ENCODE measurements around the gene BHLHE41. TPM values are rescaled to one million over a fixed set of nuclear protein-coding genes. Genes with fewer than 3 reads are reported as not detected.

BHLHE41 gene
- total RNA-seq, 1 experiment from 2014 or later: 7.6 TPM

GRCh38 chr12:26113853-26114719 is 10.8 kb downstream of the BHLHE41 start (continued):
- TF ChIP-seq PREB (CRISPR knock-in tag; IDR thresholded peaks at IDR 0.05; ENCODE audit: borderline replicate concordance): 0 out of 2 replicates have a peak, but pooled peaks have one; percentile 30
- peak; percentile 53; the same call in 1 of the 2 replicates for TF ChIP-seq CREM (CRISPR knock-in tag; IDR thresholded peaks at IDR 0.05)
- TF ChIP-seq TCF7 (CRISPR knock-in tag; IDR thresholded peaks at IDR 0.05; ENCODE audit: low read depth): no peak
- TF ChIP-seq ZBTB43 (CRISPR knock-in tag; IDR thresholded peaks at IDR 0.05): peak; percentile 38; the same call in 1 of the 2 replicates
- TF ChIP-seq, protein P1, sequence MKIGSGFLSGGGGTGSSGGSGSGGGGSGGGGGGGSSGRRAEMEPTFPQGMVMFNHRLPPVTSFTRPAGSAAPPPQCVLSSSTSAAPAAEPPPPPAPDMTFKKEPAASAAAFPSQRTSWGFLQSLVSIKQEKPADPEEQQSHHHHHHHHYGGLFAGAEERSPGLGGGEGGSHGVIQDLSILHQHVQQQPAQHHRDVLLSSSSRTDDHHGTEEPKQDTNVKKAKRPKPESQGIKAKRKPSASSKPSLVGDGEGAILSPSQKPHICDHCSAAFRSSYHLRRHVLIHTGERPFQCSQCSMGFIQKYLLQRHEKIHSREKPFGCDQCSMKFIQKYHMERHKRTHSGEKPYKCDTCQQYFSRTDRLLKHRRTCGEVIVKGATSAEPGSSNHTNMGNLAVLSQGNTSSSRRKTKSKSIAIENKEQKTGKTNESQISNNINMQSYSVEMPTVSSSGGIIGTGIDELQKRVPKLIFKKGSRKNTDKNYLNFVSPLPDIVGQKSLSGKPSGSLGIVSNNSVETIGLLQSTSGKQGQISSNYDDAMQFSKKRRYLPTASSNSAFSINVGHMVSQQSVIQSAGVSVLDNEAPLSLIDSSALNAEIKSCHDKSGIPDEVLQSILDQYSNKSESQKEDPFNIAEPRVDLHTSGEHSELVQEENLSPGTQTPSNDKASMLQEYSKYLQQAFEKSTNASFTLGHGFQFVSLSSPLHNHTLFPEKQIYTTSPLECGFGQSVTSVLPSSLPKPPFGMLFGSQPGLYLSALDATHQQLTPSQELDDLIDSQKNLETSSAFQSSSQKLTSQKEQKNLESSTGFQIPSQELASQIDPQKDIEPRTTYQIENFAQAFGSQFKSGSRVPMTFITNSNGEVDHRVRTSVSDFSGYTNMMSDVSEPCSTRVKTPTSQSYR (CRISPR knock-in tag; IDR thresholded peaks at IDR 0.05): peak; percentile 87; the same call in 1 of the 2 replicates
- peak; percentile 84 for TF ChIP-seq FOXP4 (CRISPR knock-in tag; IDR thresholded peaks at IDR 0.05)
- TF ChIP-seq NR2C2 (CRISPR knock-in tag; IDR thresholded peaks at IDR 0.05): no peak
- 0 out of 2 replicates have a peak, but pooled peaks have one; percentile 35 for TF ChIP-seq ZNF219 (CRISPR knock-in tag; IDR thresholded peaks at IDR 0.05; ENCODE audit: borderline replicate concordance)
- TF ChIP-seq, protein P2, sequence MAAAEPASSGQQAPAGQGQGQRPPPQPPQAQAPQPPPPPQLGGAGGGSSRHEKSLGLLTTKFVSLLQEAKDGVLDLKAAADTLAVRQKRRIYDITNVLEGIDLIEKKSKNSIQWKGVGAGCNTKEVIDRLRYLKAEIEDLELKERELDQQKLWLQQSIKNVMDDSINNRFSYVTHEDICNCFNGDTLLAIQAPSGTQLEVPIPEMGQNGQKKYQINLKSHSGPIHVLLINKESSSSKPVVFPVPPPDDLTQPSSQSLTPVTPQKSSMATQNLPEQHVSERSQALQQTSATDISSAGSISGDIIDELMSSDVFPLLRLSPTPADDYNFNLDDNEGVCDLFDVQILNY (CRISPR knock-in tag; IDR thresholded peaks at IDR 0.05): peak; percentile 32; the same call in 1 of the 2 replicates
- peak; percentile 96 for TF ChIP-seq TEAD1 (CRISPR knock-in tag; IDR thresholded peaks at IDR 0.05)
- TF ChIP-seq, protein P3, sequence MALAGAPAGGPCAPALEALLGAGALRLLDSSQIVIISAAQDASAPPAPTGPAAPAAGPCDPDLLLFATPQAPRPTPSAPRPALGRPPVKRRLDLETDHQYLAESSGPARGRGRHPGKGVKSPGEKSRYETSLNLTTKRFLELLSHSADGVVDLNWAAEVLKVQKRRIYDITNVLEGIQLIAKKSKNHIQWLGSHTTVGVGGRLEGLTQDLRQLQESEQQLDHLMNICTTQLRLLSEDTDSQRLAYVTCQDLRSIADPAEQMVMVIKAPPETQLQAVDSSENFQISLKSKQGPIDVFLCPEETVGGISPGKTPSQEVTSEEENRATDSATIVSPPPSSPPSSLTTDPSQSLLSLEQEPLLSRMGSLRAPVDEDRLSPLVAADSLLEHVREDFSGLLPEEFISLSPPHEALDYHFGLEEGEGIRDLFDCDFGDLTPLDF (CRISPR knock-in tag; IDR thresholded peaks at IDR 0.05): 0 out of 2 replicates have a peak, but pooled peaks have one; percentile 21
- TF ChIP-seq, protein P4, sequence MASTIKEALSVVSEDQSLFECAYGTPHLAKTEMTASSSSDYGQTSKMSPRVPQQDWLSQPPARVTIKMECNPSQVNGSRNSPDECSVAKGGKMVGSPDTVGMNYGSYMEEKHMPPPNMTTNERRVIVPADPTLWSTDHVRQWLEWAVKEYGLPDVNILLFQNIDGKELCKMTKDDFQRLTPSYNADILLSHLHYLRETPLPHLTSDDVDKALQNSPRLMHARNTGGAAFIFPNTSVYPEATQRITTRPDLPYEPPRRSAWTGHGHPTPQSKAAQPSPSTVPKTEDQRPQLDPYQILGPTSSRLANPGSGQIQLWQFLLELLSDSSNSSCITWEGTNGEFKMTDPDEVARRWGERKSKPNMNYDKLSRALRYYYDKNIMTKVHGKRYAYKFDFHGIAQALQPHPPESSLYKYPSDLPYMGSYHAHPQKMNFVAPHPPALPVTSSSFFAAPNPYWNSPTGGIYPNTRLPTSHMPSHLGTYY (CRISPR knock-in tag; IDR thresholded peaks at IDR 0.05): no peak
- no peak for TF ChIP-seq IRF2 (CRISPR knock-in tag; IDR thresholded peaks at IDR 0.05; ENCODE audit: borderline replicate concordance, low read depth)
- TF ChIP-seq, protein P5, sequence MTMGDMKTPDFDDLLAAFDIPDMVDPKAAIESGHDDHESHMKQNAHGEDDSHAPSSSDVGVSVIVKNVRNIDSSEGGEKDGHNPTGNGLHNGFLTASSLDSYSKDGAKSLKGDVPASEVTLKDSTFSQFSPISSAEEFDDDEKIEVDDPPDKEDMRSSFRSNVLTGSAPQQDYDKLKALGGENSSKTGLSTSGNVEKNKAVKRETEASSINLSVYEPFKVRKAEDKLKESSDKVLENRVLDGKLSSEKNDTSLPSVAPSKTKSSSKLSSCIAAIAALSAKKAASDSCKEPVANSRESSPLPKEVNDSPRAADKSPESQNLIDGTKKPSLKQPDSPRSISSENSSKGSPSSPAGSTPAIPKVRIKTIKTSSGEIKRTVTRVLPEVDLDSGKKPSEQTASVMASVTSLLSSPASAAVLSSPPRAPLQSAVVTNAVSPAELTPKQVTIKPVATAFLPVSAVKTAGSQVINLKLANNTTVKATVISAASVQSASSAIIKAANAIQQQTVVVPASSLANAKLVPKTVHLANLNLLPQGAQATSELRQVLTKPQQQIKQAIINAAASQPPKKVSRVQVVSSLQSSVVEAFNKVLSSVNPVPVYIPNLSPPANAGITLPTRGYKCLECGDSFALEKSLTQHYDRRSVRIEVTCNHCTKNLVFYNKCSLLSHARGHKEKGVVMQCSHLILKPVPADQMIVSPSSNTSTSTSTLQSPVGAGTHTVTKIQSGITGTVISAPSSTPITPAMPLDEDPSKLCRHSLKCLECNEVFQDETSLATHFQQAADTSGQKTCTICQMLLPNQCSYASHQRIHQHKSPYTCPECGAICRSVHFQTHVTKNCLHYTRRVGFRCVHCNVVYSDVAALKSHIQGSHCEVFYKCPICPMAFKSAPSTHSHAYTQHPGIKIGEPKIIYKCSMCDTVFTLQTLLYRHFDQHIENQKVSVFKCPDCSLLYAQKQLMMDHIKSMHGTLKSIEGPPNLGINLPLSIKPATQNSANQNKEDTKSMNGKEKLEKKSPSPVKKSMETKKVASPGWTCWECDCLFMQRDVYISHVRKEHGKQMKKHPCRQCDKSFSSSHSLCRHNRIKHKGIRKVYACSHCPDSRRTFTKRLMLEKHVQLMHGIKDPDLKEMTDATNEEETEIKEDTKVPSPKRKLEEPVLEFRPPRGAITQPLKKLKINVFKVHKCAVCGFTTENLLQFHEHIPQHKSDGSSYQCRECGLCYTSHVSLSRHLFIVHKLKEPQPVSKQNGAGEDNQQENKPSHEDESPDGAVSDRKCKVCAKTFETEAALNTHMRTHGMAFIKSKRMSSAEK (CRISPR knock-in tag; IDR thresholded peaks at IDR 0.05; ENCODE audit: borderline replicate concordance): no peak
- peak; percentile 80; the same call in 1 of the 2 replicates for TF ChIP-seq FOXP1 (CRISPR knock-in tag; IDR thresholded peaks at IDR 0.05; ENCODE audit: borderline replicate concordance)
- TF ChIP-seq, protein P6, sequence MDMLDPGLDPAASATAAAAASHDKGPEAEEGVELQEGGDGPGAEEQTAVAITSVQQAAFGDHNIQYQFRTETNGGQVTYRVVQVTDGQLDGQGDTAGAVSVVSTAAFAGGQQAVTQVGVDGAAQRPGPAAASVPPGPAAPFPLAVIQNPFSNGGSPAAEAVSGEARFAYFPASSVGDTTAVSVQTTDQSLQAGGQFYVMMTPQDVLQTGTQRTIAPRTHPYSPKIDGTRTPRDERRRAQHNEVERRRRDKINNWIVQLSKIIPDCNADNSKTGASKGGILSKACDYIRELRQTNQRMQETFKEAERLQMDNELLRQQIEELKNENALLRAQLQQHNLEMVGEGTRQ (CRISPR knock-in tag; IDR thresholded peaks at IDR 0.05): peak; percentile 93
- no peak for TF ChIP-seq ZNF423 (CRISPR knock-in tag; IDR thresholded peaks at IDR 0.05)
- no peak for TF ChIP-seq CTCF (IDR thresholded peaks at IDR 0.05)

Measured in WTC11 (cell line).